Mucosa of gallbladder (tissue), 1 donor: ENCODE measurements around the gene CRYZL1. TPM values are rescaled to one million over a fixed set of nuclear protein-coding genes. Genes with fewer than 3 reads are reported as not detected.
A peak's percentile ranks its signal among the peaks of the same experiment; 100 is the strongest.

Experiments
- DNase-seq: peaks from one replicate; pipeline ENCODE4 v3.0.0-alpha.2; 2020; ENCODE audit warnings: low spot score
- total RNA-seq: library from RNA; stranded (reverse); gene quantifications from one replicate; pipeline ENCODE4 v1.2.1, GENCODE V29; 2021
- donor health status: DM: no; HTN: no; CAD: no.

CRYZL1 gene
- total RNA-seq, 1 donor from 2014 or later, result 29.1 TPM

GRCh38 chr21:33560965-33561364 is 80.6 kb downstream of the CRYZL1 start:
- no peak for DNase-seq

GRCh38 chr21:33559813-33560212 is 81.7 kb downstream of the CRYZL1 start:
- no peak for DNase-seq

GRCh38 chr21:33558777-33559421 is 82.6 kb downstream of the CRYZL1 start:
- DNase-seq, result no peak

GRCh38 chr21:33557447-33557846 is 84.1 kb downstream of the CRYZL1 start:
- DNase-seq, result no peak

GRCh38 chr21:33554982-33555344 is 86.6 kb downstream of the CRYZL1 start:
- DNase-seq, result no peak

- no peak for DNase-seq
Measured at GRCh38 chr21:33554236-33554981, 87.1 kb downstream of the CRYZL1 start.

- no peak for DNase-seq
Measured at GRCh38 chr21:33552999-33553598, 88.4 kb downstream of the CRYZL1 start.

GRCh38 chr21:33552093-33552998 is 89.2 kb downstream of the CRYZL1 start:
- no peak for DNase-seq

GRCh38 chr21:33551664-33552063 is 89.9 kb downstream of the CRYZL1 start:
- DNase-seq, result no peak

GRCh38 chr21:33550772-33551660 is 90.5 kb downstream of the CRYZL1 start:
- no peak for DNase-seq

GRCh38 chr21:33549848-33550771 is 91.4 kb downstream of the CRYZL1 start:
- no peak for DNase-seq

GRCh38 chr21:33546086-33546485 is 95.5 kb downstream of the CRYZL1 start:
- no peak for DNase-seq

- no peak for DNase-seq
Measured at GRCh38 chr21:33544451-33545195, 96.9 kb downstream of the CRYZL1 start.

- DNase-seq, result peak; percentile 47
Measured at GRCh38 chr21:33543505-33544129, 97.9 kb downstream of the CRYZL1 start.

GRCh38 chr21:33542640-33543504 is 98.7 kb downstream of the CRYZL1 start, which contains the start of gene SON:
SON (plus strand) TSS chr21:33543038; CDS start chr21:33543093, 55 bp downstream.
- peak; percentile 99 for DNase-seq

GRCh38 chr21:33541756-33542639 is 99.5 kb downstream of the CRYZL1 start, which contains the start of gene GART:
GART (minus strand) TSS chr21:33542117; CDS start chr21:33539315, 2,802 bp downstream.
- DNase-seq, result peak; percentile 75
